DMS79 (cell line): ENCODE measurements around the gene RALB.

Experiments
- DNase-seq: peaks from one replicate; lab custom pipeline; 2025; lab: John Stamatoyannopoulos, UW

Gene RALB, protein sequence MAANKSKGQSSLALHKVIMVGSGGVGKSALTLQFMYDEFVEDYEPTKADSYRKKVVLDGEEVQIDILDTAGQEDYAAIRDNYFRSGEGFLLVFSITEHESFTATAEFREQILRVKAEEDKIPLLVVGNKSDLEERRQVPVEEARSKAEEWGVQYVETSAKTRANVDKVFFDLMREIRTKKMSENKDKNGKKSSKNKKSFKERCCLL

DNA sequence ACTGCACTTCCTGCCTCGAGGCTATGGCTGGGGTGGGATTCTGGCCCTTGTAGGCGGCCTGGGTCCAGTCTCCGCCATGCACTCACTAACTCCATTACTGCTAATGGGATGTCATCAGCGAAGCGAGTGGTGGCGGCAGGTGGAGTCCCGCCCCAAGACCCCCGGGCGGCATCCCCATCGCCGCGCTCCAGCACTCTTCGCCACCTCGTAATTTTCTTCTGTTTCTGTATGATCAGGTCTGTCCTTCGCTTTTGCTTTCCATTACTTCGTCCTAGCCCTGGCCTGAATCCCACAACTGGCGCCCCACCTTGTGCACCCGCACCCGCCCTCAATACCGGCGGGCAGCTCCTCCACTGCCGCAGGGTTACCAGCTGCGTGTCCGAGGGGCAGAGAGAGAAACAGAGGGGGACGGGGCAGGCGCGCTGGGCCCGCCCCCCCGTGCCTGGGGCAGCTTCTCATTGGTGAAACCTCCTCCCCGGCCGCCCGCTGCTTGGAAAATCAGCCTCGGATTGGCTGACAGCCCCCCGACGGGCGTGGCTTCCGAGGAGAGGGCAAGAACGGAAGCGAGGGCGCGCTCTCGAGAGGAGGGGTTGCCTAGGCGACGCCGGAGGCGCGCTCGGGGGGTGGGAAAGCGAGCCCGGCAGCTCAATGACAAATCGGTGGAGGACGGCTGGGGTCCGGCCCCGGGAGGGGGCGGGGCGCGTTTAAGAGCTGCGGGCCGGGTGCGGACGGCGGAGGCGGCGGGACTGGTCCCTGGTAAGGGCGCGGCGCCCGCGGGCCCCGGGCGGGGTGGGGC, at the start of gene RALB:
TSS of gene RALB (plus strand) at position 628 of the 796 bp plus-strand sequence. CDS start 25,813 bp downstream, outside the sequence.
- DNase-seq, result peak; percentile 97

DNA sequence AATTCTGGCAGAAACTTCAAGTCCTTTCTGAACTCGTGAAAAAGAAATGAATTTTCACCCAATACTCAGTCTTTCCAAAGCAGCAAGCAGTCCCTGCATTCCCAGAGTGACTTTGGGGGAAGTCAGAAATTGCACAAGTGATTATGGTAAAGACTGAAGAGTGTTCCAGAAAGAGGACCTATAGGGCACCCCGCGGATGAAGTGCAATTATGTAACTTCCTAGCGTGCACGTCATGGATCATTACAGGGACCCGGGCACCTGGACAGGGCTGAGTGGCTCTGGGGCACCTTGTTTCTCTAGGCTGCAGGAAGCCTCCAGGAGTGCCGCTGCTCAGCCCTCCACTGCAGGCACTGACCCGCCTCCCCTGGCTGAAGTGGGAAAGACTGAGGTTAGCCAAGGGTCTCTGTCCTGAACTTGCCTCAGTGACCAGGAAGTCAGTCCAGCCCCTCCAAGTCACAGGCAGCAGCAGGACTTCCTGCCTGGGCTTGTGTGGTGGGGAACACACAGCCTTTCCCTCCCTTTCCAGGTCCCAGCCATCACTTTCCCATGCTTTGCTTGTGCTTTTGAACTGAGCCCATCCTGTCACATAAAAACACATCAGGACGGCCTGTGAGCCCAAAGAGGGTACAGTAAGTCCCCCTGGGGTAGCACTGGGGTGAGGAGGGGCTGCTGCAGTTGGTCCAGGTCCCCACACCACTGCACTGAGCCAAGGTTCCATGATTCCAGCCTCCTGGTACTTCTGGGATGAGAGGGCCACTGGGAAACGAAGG, 49.2 kb upstream of the RALB start:
- no peak for DNase-seq

- no peak for DNase-seq
These were observed 48.6 kb upstream of the RALB start for GRCh38 chr2:120204022-120204405.

- DNase-seq, result no peak
These were observed 48.2 kb upstream of the RALB start for GRCh38 chr2:120204417-120204816.

- no peak for DNase-seq
These were observed 47.5 kb upstream of the RALB start for GRCh38 chr2:120204945-120205670.

DNA sequence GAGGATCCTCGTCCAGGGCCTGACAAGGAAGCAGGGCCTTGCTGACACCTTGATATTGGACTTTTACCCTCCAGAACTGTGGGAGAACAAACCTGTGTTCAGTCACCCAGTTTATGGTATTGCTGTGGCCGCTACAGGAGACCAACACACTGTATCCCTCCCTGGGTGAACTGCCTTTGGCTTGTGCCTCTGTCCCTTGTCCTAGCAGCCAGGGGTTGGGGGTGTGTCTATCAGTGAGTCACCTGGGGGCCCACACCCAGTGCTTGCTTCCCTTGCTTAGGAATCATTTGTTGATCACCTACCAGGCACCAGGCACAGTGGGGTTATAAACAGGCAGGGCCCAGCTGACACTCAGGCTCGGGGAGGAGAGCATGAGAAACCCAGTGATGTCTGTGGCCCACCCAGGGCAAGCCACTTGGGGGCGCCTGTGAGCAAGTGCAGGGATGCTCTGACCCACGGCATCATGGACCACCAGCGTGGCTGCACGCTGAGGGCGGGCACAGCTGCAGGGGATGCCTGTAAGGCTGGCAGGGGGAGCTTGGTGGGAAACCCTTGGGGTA, 46.5 kb upstream of the RALB start:
- no peak for DNase-seq

- DNase-seq, result no peak
These were observed 44.0 kb upstream of the RALB start for GRCh38 chr2:120208381-120209353.

- DNase-seq, result no peak
These were observed 43.0 kb upstream of the RALB start for GRCh38 chr2:120209427-120210269.

GRCh38 chr2:120210270-120210693, 42.4 kb upstream of the RALB start:
- DNase-seq, result no peak

GRCh38 chr2:120218181-120218580, 34.5 kb upstream of the RALB start:
- no peak for DNase-seq

GRCh38 chr2:120219291-120219690, 33.4 kb upstream of the RALB start:
- no peak for DNase-seq

DNA sequence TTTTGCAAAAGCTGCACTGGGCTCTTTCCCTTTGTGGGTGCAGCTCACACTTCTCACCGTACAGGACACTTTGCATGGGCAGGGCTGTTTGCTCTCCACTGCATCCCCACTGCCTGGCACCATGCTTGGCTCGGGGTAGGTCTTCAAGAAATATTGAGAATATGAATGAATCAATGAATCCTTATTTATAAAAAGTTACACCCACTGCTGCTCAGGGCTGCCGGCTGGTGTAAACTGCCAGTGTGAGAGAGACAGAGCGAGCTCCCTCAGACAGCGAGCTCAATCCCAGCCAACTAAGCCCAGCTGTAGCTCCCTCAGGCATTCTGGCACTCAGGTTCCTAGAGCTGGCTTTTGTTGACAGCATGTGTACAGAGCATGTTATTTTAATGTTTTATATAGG, 32.9 kb upstream of the RALB start:
- DNase-seq, result no peak

DNA sequence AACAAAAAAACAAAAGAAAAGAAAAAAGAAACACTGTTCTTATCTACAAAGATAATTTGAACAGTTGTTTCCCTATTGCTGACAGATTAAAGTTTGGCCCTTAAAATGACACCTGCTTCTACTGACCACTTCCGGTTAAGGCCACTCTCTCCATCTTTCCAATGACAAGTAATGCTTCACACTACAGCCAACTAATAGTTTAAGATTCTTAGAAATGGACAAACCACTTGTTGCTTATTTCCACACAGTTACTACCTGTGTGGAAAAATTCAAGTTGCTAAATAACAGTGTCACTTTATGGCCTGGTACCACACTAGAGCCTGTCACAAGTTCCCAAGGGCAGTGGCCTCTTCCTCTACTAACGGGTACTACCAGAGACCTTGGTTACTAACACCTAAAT, 31.9 kb upstream of the RALB start:
- DNase-seq, result no peak

- no peak for DNase-seq
These were observed 31.0 kb upstream of the RALB start for GRCh38 chr2:120221616-120222015.

DNA sequence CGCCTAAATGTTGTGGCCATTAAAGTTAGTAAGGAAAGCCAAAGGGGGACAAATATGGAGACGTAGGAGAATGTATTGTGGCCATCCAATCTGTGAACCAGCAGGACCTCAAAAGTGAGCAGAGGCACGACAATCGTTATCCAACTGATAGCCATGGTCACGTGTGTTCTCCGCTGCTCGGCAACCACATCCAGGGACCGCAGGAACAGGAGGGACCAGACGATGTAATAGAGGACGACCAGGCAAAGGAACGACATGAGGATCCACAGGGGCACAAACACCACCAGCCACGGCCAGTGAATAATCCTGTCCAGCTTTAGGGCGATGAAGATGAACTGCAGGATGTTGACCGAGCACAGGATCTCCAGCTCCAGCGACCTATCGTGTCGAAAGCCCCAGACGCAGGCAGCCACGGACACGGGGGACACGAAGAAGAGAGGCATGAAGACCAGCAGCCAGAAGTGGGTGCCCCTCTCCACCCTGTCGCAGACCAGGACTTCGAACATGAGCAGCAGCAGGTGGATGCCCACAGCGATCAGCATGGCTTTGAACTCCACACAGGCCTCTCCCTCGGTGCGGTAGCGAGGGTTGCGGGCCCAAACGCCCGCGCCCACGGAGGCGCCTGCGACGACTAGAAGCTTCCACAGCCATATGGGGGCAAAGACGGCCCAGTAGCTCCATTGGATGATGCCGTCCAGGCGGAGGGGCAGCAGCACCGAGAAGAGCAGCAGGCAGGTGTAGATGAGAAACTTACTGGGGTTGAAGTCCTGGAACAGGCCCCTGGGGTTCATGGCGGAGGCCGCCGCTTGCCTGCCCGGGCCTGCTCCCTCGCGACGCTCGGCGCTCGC, 30.2 kb upstream of the RALB start:
- no peak for DNase-seq

DNA sequence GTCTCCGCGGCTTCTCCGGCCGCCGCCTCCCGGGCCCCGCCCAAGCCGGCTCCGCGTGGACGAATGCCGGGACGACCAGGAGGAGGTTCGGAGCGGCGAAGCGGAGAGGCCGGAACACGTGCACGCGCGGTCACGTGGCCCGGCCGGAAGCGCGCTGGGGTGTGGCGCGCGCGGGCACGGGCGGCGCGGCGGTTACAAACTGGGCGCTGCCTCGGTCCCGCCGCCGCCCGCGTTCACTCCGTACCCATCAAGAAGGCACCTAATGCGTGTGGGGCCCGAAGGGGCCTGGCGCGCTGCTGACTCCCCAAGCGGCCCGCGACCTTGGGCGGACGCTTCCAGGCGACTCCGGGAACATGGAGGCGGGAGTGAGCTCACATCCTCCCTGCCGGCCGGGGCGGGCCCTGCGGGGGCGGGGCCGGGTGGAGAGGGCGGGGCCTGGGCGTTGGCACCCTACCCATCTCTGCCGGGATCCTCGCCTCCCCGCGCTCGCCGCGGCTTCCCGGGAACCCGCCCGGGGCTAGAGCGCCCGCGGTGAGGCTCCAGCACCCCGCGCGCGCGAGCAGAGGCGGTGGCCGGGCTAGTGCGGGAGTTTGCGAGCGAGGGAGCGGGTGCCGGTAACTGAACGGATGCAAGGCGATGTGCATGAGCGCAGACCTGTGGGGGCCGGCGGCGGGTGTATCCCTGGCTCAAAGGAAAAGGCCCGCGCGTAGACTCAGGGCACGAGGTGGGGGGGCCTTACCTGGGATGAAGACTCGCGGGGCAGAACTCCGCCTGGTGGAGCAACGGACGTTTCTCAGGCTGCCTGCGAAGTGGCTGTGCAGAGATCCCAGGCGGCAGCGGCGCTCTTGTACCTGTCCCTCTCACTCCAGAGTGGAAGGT, 29.4 kb upstream of the RALB start, which contains the start of gene TMEM185B:
TSS of gene TMEM185B (minus strand) at position 367 of the 879 bp plus-strand sequence. CDS start 424 bp downstream, outside the sequence.
- DNase-seq, result peak; percentile 57

DNA sequence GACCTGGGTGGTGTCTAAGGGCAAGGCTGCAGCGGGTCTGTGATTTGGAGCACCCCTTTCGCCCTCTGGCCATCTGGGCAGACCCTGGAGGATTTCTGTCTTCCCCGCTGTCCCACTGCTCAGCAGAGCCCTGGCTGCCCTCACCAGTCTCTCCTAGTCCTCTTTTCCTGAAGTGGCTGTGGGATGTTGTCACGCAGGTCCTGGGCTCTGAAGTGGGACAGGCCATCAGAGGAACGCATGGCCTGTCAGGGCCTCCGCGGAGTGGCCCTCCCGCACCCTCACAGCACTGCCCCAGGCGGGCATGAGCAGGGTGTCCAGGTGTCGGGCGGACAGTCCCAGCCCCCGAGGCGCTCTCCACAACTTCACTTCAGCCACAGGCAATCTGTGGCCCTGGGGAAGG, 28.4 kb upstream of the RALB start:
- DNase-seq, result no peak
